HG02623 (cell line): ENCODE measurements around the gene TMPRSS6.

Experiments used
- ATAC-seq: cut with Tn5 transposase; IDR thresholded peaks from one replicate; pipeline ENCODE4 v1.9.1; 2021; ENCODE audit warnings: moderate library complexity; ENCODE audit not compliant: unreplicated experiment

The TMPRSS6 gene

DNA sequence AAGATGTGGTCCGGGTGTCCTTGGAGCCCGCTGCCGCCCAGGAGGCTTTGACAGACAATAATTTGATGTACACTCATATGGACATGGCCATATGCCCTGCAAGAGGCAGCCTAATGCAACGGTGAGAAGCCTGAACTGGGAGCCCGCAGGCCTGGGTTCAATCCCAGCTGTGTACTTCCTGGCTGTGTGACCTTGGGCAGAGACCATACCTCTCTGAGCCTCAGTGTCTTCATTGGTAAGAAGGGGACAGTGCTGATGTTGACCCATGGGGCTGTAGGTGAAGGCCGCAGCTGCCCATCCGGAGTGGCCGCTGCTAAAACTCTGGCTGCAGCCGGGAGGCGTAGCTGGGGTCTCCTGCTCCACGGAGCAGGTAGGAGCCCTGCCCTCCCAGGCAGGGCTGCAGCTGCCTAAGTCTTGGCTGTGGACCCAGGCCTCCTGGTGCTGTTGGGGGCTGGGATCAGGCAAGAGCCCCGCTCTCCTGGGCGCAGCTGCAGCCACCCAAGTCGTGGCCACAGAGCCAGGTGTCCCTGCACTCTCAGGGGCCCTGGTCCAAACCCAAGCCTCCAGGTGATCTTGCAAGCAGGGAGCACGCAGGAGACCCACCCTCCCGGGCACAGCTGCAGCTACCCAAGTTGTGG, 31.3 kb upstream of the TMPRSS6 start:
- ATAC-seq, result no peak

GRCh38 chr22:37139762-37140161, 30.2 kb upstream of the TMPRSS6 start:
- ATAC-seq, result no peak

- no peak for ATAC-seq
Observed at GRCh38 chr22:37138849-37139561, 29.5 kb upstream of the TMPRSS6 start.

GRCh38 chr22:37137903-37138665, 28.6 kb upstream of the TMPRSS6 start:
- no peak for ATAC-seq

DNA sequence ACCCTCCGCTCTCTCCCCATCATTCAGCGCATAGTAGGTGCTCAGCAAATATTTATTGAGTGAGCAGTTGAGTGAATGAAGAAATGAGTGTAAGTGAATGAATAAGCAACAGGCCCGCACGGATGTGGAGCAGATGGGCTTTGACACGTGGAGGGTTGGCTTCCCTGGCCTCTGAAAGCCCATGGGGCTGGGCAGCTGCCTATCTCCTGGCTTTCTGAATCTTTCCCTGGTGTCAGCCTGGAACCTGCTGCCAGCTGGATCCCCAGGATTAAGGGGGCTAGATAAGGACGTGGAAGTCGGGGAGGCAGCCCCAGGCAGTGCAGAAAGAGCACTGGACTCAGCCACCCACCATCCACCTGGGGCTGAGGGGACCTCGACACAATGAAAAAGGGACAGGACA, 27.6 kb upstream of the TMPRSS6 start:
- ATAC-seq, result no peak

DNA sequence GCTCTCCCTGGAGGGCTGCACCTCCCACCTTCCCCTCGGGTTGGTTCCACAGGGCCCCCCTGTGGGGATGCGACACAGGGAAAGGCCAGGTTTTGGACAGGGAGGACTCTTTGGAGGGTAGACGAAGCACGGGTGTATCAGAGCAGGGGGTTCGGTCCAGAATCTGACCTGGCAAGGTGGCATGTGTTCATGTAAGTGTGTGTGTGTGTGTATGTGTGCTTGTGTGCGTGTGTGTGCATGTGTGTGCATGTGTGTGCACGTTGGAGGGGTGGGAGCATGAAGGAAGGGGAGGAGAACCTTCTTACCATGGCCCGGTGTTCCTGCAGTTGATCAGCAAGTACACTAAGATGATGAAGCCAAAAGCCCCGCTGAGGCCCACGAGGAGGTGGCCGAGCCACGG, 25.5 kb upstream of the TMPRSS6 start:
- no peak for ATAC-seq

- ATAC-seq, result no peak
Observed at GRCh38 chr22:37133304-37134018, 23.9 kb upstream of the TMPRSS6 start.

GRCh38 chr22:37132773-37133172, 23.3 kb upstream of the TMPRSS6 start:
- no peak for ATAC-seq

GRCh38 chr22:37129866-37130441, 20.4 kb upstream of the TMPRSS6 start:
- no peak for ATAC-seq

- ATAC-seq, result no peak
Observed at GRCh38 chr22:37128555-37129281, 19.2 kb upstream of the TMPRSS6 start.

DNA sequence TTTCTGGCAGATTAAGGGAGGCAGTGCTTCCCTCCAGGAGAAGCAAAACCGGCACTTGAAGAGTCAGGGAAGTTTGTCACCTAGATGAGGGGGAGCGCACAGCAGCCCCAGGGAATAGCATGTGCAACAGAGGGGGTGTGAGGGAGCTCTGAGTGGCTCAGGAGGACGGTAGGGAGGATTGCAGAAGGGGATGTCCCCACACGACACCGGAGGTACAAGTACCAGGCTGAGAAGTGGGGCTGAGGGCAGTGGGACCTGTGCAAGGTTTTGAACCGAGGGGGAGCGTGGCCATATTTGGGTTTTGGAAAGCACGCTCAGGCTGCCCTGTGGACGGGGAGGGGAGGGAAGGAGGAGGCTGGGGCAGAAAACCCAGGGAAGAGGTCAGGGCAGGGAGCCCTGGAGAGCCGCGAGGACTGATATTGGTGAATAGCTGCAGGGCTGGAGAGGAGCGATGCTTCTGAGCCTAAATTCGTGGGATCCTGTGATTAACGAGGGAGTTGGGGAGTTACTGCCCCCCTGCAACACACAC, 17.9 kb upstream of the TMPRSS6 start:
- ATAC-seq, result no peak

DNA sequence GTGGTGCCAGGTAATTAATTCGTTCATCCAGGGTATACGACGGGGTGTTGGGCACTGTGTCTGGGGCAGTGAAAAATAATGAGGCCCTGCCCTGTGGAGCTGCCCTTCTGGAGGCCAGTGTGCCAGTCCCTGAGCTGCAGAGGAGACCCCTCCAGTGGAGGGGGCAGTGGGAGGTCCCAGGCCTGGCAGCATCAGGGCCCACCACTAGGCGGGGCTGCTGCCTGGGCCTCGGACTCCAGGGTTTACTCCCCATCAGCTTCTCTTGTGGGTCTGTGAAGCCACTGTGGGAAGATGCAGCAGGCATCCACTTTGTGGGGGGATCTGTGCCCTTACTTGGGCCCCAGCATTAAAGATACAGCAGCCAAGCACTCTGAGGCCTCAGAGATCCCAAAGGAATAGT, 17.4 kb upstream of the TMPRSS6 start:
- no peak for ATAC-seq

DNA sequence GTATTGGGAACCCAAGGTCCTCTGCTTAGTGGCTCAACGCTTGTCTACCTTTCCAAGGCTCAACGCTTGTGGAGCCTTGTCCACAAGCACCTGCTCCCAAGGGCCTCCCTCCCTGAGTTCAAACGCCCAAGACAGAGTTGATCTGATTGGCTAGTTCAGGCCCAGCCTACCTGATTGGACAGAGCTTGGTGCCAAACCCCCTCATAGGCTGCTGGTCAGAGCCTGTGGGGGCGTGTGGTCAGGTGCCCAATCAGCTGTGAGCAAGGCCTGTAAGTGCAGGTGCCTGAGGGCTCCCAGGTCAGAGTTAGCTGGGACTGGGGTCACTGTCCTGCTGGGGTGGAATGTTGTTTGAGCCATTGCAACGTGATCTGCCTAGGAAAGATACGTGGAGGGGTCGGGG, 16.9 kb upstream of the TMPRSS6 start:
- no peak for ATAC-seq

- ATAC-seq, result no peak
Observed at GRCh38 chr22:37123649-37124048, 14.1 kb upstream of the TMPRSS6 start.

- ATAC-seq, result no peak
Observed at GRCh38 chr22:37122598-37123180, 13.2 kb upstream of the TMPRSS6 start.

- peak; percentile 90 for ATAC-seq
Observed at GRCh38 chr22:37121887-37122591, 12.5 kb upstream of the TMPRSS6 start.

GRCh38 chr22:37120569-37121340, 11.2 kb upstream of the TMPRSS6 start:
- ATAC-seq, result no peak

- no peak for ATAC-seq
Observed at GRCh38 chr22:37119872-37120271, 10.4 kb upstream of the TMPRSS6 start.
